ENCODE data around the gene CDH13.

DNA sequence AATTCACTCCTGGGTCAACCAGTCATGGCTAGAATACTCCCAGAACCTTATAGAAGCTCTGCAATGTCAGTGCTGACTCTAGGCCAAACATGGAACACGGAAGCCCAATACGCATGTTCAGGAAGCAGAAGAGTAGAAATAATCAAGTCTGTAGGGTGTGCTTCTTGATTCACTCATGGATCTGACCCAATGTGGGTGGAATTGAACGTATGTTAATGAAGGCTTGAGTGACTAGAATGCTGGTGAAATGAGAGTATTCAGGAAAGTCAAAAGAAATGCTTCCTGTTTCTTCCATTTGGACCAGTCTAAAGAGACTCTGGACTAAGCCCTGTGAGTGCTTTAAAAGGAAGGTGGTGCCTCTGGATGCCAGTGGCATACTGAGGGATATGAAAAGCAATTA is 395.0 kb downstream of the CDH13 start:
- TF ChIP-seq, protein P1, sequence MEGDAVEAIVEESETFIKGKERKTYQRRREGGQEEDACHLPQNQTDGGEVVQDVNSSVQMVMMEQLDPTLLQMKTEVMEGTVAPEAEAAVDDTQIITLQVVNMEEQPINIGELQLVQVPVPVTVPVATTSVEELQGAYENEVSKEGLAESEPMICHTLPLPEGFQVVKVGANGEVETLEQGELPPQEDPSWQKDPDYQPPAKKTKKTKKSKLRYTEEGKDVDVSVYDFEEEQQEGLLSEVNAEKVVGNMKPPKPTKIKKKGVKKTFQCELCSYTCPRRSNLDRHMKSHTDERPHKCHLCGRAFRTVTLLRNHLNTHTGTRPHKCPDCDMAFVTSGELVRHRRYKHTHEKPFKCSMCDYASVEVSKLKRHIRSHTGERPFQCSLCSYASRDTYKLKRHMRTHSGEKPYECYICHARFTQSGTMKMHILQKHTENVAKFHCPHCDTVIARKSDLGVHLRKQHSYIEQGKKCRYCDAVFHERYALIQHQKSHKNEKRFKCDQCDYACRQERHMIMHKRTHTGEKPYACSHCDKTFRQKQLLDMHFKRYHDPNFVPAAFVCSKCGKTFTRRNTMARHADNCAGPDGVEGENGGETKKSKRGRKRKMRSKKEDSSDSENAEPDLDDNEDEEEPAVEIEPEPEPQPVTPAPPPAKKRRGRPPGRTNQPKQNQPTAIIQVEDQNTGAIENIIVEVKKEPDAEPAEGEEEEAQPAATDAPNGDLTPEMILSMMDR (conservative IDR thresholded peaks at IDR 0.05 in 1 of 2, IDR thresholded peaks at IDR 0.05 in 1 of 2; ENCODE audit: low read depth in 1 of 2, low read length in 2 of 2) = no peak
- TF ChIP-seq EZH2 (IDR thresholded peaks at IDR 0.05; ENCODE audit: low read length, missing control alignments) = no peak

Data from fibroblast of lung (primary cell).